Hepatocyte (in vitro differentiated cells): ENCODE data around the gene NAV2. TPM values are rescaled to one million over a fixed set of nuclear protein-coding genes. Genes with fewer than 3 reads are reported as not detected.

Source experiments
- DNase-seq: peaks from one replicate; pipeline ENCODE4 v3.0.0-alpha.2; 2016; ENCODE audit warnings: low spot score
- H2AFZ ChIP-seq: fragments of 200-600 bp; sonication (generic); 2 replicates; pipeline ENCODE4 v1.6.0; 2016; ENCODE audit warnings: antibody characterized with exemption, mild to moderate bottlenecking
- H3K27ac ChIP-seq: fragments of 200-600 bp; sonication (generic); 2 replicates; pipeline ENCODE4 v1.5.1; 2016; ENCODE audit warnings: mild to moderate bottlenecking
- H3K27me3 ChIP-seq: fragments of 200-600 bp; sonication (generic); 2 replicates; pipeline ENCODE4 v1.6.1; 2016
- H3K36me3 ChIP-seq: fragments of 200-600 bp; sonication (generic); replicated peaks from 2 replicates; pipeline ENCODE4 v1.5.1; 2016; ENCODE audit warnings: low read depth; ENCODE audit not compliant: insufficient read depth
- H3K4me1 ChIP-seq: fragments of 200-600 bp; sonication (generic); 2 replicates; pipeline ENCODE4 v1.5.1; 2016; ENCODE audit warnings: mild to moderate bottlenecking, moderate library complexity; ENCODE audit not compliant: insufficient read depth
- H3K4me2 ChIP-seq: fragments of 200-600 bp; sonication (generic); 2 replicates; pipeline ENCODE4 v1.6.0; 2016
- H3K4me3 ChIP-seq: fragments of 200-600 bp; sonication (generic); 2 replicates; pipeline ENCODE4 v1.5.1; 2016; ENCODE audit warnings: mild to moderate bottlenecking
- H3K79me2 ChIP-seq: fragments of 200-600 bp; sonication (generic); 2 replicates; pipeline ENCODE4 v1.6.0; 2017; ENCODE audit warnings: mild to moderate bottlenecking
- H3K9me2 ChIP-seq: fragments of 200-600 bp; sonication (generic); replicated peaks from 2 replicates; pipeline ENCODE4 v1.6.0; 2017; ENCODE audit warnings: mild to moderate bottlenecking; ENCODE audit not compliant: insufficient read depth
- H3K9me3 ChIP-seq: fragments of 200-600 bp; sonication (generic); 2 replicates; pipeline ENCODE4 v1.5.1; 2016; ENCODE audit warnings: low read depth, mild to moderate bottlenecking
- H4K20me1 ChIP-seq: fragments of 200-600 bp; sonication (generic); 2 replicates; pipeline ENCODE4 v1.6.0; 2016; ENCODE audit warnings: mild to moderate bottlenecking; ENCODE audit not compliant: insufficient read depth, poor library complexity, severe bottlenecking
- EZH2 ChIP-seq: fragments of 200-600 bp; sonication (generic); IDR thresholded peaks from 2 replicates; pipeline ENCODE4 v1.6.1; 2016; ENCODE audit warnings: antibody characterized with exemption, mild to moderate bottlenecking, borderline replicate concordance
- EZH2phosphoT487 ChIP-seq: fragments of 200-600 bp; sonication (generic); IDR thresholded peaks from one replicate; pipeline ENCODE4 v1.6.1; 2018; ENCODE audit warnings: antibody characterized with exemption, mild to moderate bottlenecking, low read depth, moderate library complexity; ENCODE audit not compliant: unreplicated experiment, severe bottlenecking
- WGBS: methylation state at CpG from one replicate; pipeline ENCODE4 v1.1.6; 2016; ENCODE audit warnings: low lambda C conversion rate; ENCODE audit errors: missing lambda C conversion rate; 5-methylcytosine and 5-hydroxymethylcytosine counted together
- polyA plus RNA-seq: library from polyadenylated mRNA; unstranded; fragments of >200 nt; fragmentation: Nextera tagmentation; extraction: Ambion mirVana; gene quantifications from 2 replicates; pipeline ENCODE4 v1.2.1, GENCODE V29; 2016
- total RNA-seq: library from RNA; depleted of rRNA; stranded (reverse); fragments of >200 nt; gene quantifications from 2 replicates; pipeline ENCODE4 v1.2.3, GENCODE V29; 2014
- TF ChIP-seq, protein P1 (sequence below): fragments of 200-600 bp; sonication (generic); IDR thresholded peaks from 2 replicates; pipeline ENCODE4 v1.5.1; 2016; ENCODE audit warnings: antibody characterized with exemption, mild to moderate bottlenecking; ENCODE audit not compliant: poor library complexity

Gene NAV2
- total and polyA plus RNA-seq, 2 experiments from 2014 or later = 23.7 to 30.8 TPM

DNA sequence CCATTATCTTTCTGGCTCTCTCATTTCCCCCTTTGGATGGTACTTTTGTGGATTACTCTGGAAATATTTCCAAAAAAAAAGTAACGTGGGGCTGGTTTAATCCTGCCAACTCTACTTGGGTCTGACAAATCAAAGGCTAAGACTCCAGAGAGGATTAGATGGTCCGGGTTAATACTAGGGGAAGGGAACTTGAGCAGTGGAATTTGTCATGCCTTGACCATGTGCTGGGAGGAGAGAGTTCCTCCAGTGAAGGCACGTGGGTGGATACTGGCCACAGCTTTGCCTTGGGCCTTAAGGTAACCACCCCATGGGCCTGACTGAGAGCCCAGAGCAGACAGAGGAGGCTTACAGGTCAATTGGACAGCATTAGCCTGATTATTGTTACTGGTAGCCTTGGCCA, 120.3 kb downstream of the NAV2 start:
- Histone ChIP-seq H3K27me3 (no peaks in the 10 kb centered on the region), H4K20me1 (no peaks in the 10 kb centered on the region), H3K4me3 (no peak overlapping the region), H3K9me2 (no peaks in the 10 kb centered on the region), H3K9me3 (no peaks in the 10 kb centered on the region), H3K4me2 (no peak overlapping the region), H3K4me1 (peaks cover 13% of the 10 kb centered on the region), H3K79me2 (peaks cover 34% of the 10 kb centered on the region), H2AFZ (no peak overlapping the region), H3K27ac (no peak overlapping the region), H3K36me3 (no peaks in the 10 kb centered on the region)
- no peak for DNase-seq
- no peak for TF ChIP-seq EZH2
- no peak for TF ChIP-seq EZH2phosphoT487
- TF ChIP-seq, protein P1, sequence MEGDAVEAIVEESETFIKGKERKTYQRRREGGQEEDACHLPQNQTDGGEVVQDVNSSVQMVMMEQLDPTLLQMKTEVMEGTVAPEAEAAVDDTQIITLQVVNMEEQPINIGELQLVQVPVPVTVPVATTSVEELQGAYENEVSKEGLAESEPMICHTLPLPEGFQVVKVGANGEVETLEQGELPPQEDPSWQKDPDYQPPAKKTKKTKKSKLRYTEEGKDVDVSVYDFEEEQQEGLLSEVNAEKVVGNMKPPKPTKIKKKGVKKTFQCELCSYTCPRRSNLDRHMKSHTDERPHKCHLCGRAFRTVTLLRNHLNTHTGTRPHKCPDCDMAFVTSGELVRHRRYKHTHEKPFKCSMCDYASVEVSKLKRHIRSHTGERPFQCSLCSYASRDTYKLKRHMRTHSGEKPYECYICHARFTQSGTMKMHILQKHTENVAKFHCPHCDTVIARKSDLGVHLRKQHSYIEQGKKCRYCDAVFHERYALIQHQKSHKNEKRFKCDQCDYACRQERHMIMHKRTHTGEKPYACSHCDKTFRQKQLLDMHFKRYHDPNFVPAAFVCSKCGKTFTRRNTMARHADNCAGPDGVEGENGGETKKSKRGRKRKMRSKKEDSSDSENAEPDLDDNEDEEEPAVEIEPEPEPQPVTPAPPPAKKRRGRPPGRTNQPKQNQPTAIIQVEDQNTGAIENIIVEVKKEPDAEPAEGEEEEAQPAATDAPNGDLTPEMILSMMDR = no peak
- WGBS = 81% methylated on average over 3 of the region's 3 CpGs

DNA sequence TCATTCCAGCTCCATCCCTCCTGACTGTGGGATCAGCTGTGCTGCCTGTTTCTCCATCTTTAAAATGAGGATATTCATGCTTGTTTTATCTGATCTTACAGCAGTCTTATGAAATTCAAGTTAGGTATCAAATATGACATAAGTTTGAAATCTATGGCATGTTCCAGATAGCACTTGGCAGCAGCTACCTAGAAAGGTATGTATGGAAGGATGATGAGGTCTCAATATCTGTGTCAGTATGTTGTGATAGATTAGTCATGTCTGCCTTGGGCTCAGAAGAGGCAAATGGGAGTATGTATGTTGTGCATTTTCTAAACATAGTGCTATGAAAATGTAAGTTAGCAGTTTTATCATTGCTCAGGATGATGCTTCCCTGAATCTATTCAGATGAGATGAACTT, 122.1 kb downstream of the NAV2 start:
- Histone ChIP-seq H3K4me1 (no peaks in the 10 kb centered on the region), H3K4me3 (no peak overlapping the region), H3K27ac (no peak overlapping the region), H3K27me3 (no peaks in the 10 kb centered on the region), H3K36me3 (no peaks in the 10 kb centered on the region), H3K9me3 (no peaks in the 10 kb centered on the region), H3K79me2 (peaks cover 25% of the 10 kb centered on the region), H3K4me2 (no peak overlapping the region), H3K9me2 (no peaks in the 10 kb centered on the region), H2AFZ (no peak overlapping the region), H4K20me1 (no peaks in the 10 kb centered on the region)
- TF ChIP-seq EZH2phosphoT487 = no peak
- no peak for TF ChIP-seq EZH2
- TF ChIP-seq, protein P1 = no peak
- DNase-seq = no peak

DNA sequence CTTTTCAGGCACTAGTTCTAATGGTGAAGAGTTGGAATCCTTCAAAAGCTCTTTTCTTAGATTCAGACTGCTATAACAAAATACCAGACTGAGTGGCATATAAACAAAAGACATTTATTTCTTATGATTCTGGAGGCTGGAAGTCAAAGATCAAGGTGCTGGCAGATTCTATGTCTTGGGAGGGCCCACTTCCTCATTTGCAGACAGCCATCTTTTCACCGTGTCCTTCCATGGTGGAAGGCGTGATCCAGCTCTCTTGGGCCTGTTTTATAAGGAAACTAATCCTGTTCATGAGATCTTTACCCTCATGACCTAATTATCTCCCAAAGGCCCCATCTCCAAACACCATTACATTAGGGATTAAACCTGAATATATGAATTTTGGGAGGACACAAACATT, 124.0 kb downstream of the NAV2 start:
- Histone ChIP-seq H3K4me2 (no peak overlapping the region), H3K79me2 (peaks cover 25% of the 10 kb centered on the region), H3K36me3 (no peaks in the 10 kb centered on the region), H4K20me1 (no peaks in the 10 kb centered on the region), H3K4me3 (no peak overlapping the region), H3K9me2 (no peaks in the 10 kb centered on the region), H2AFZ (no peak overlapping the region), H3K27me3 (no peaks in the 10 kb centered on the region), H3K27ac (no peak overlapping the region), H3K9me3 (no peaks in the 10 kb centered on the region), H3K4me1 (no peaks in the 10 kb centered on the region)
- no peak for TF ChIP-seq EZH2phosphoT487
- TF ChIP-seq, protein P1 = no peak
- no peak for TF ChIP-seq EZH2
- 98% methylated on average over 2 of the region's 2 CpGs for WGBS
- DNase-seq = no peak
